Keratinocyte (primary cell): ENCODE measurements around the gene TIGD7. TPM values are rescaled to one million over a fixed set of nuclear protein-coding genes. Genes with fewer than 3 reads are reported as not detected.
"Not testable (repeated sequence)": the region's sequence is repeated elsewhere in the genome, so short reads cannot be mapped to it uniquely, and the experiment has no call there.

Experiments
- DNase-seq: peaks from one replicate; pipeline ENCODE4 v3.0.0-alpha.2; 2011; ENCODE audit warnings: low read depth, missing footprints, low spot score
- FAIRE-seq: peaks from 2 replicates; lab custom pipeline; 2011; peaks lifted over from hg19 to GRCh38; lab: Jason Lieb, UNC
- H2AFZ ChIP-seq: 2 replicates; pipeline ENCODE4 v1.6.0; 2012; ENCODE audit warnings: low read length, control low read depth, inconsistent platforms; ENCODE audit not compliant: control insufficient read depth
- H3K27ac ChIP-seq: 2 replicates; pipeline ENCODE4 v1.5.1; 2011; ENCODE audit warnings: low read length; ENCODE audit not compliant: control insufficient read depth, insufficient read depth
- H3K27me3 ChIP-seq: 3 replicates; pipeline ENCODE4 v1.6.0; 2011; ENCODE audit warnings: low read length; ENCODE audit not compliant: control insufficient read depth, insufficient read depth; ENCODE audit errors: extremely low read depth
- H3K36me3 ChIP-seq, 2 experiments: 2 replicates in 1 of 2; 3 replicates in 1 of 2; pipeline ENCODE4 v1.5.1; 2011; ENCODE audit warnings: low read length in 2 of 2, mild to moderate bottlenecking in 1 of 2; ENCODE audit not compliant: control insufficient read depth in 2 of 2, insufficient read depth in 2 of 2; ENCODE audit errors: extremely low read depth in 1 of 2
- H3K4me1 ChIP-seq: 3 replicates; pipeline ENCODE4 v1.5.1; 2011; ENCODE audit warnings: low read length; ENCODE audit not compliant: control insufficient read depth, insufficient read depth; ENCODE audit errors: extremely low read depth
- H3K4me2 ChIP-seq: 3 replicates; pipeline ENCODE4 v1.6.0; 2011; ENCODE audit warnings: low read depth, low read length; ENCODE audit not compliant: control insufficient read depth, insufficient read depth; ENCODE audit errors: extremely low read depth
- H3K4me3 ChIP-seq, 3 experiments: fragments of 200-600 bp in 1 of 3; sonication (generic) in 1 of 3; 2 replicates in 2 of 3; 3 replicates in 1 of 3; pipeline ENCODE4 v1.5.1; 2011 to 2016; ENCODE audit warnings: low read length in 3 of 3, mild to moderate bottlenecking in 3 of 3, control low read depth in 2 of 3, inconsistent platforms in 1 of 3, low read depth in 1 of 3, mixed read lengths in 1 of 3, mixed run types in 1 of 3, moderate library complexity in 1 of 3; ENCODE audit not compliant: control insufficient read depth in 2 of 3, insufficient read depth in 2 of 3; ENCODE audit errors: extremely low read depth in 1 of 3
- H3K79me2 ChIP-seq: 2 replicates; pipeline ENCODE4 v1.6.0; 2012; ENCODE audit warnings: low read length; ENCODE audit not compliant: control insufficient read depth, insufficient read depth
- H3K9ac ChIP-seq: 3 replicates; pipeline ENCODE4 v1.6.0; 2011; ENCODE audit warnings: low read length; ENCODE audit not compliant: control insufficient read depth, insufficient read depth; ENCODE audit errors: extremely low read depth
- H3K9me1 ChIP-seq: 3 replicates; pipeline ENCODE4 v1.6.0; 2011; ENCODE audit warnings: low read length; ENCODE audit not compliant: control insufficient read depth, insufficient read depth; ENCODE audit errors: extremely low read depth
- H3K9me3 ChIP-seq: 2 replicates; pipeline ENCODE4 v1.5.1; 2012; ENCODE audit warnings: low read depth, low read length; ENCODE audit not compliant: control insufficient read depth
- H4K20me1 ChIP-seq: 3 replicates; pipeline ENCODE4 v1.6.0; 2011; ENCODE audit warnings: low read length; ENCODE audit not compliant: control insufficient read depth, insufficient read depth; ENCODE audit errors: extremely low read depth
- CTCF ChIP-seq, 3 experiments: IDR thresholded peaks in 1 of 3; conservative IDR thresholded peaks in 1 of 3; optimal IDR thresholded peaks in 1 of 3; 2 replicates in 2 of 3; 3 replicates in 1 of 3; pipeline versions ENCODE3 to v1.5.1; 2011; ENCODE audit warnings: low read length in 3 of 3, mild to moderate bottlenecking in 3 of 3, moderate library complexity in 2 of 3, control low read depth in 1 of 3, inconsistent platforms in 1 of 3; ENCODE audit not compliant: insufficient read depth in 2 of 3; ENCODE audit errors: extremely low read depth in 1 of 3
- EZH2 ChIP-seq: IDR thresholded peaks from one replicate; pipeline ENCODE4 v1.6.1; 2012; ENCODE audit warnings: inconsistent platforms, mild to moderate bottlenecking, low read length, moderate library complexity
- dilution Hi-C: fragments of 300-500 bp; cut with MboI; formaldehyde crosslinking; loops from one replicate; pipeline ENCODE4 v1.7.0; 2020; ENCODE audit warnings: low sequenced_read_pairs; ENCODE audit not compliant: extremely low pct_ligation_motif_present
- polyA plus RNA-seq, 5 experiments: library from polyadenylated mRNA; depleted of rRNA in 3 of 5; stranded (reverse) in 3 of 5; stranded (forward) in 1 of 5; unstranded in 1 of 5; fragments of >200 nt; gene quantifications; 1 replicate in 1 of 5; 2 replicates in 3 of 5; 3 replicates in 1 of 5; pipeline versions ENCODE4 v1.2.1 to v1.2.3, GENCODE V29; 2011 to 2012; ENCODE audit warnings: missing spikeins in 2 of 5, low read depth in 1 of 5, low replicate concordance in 1 of 5

TIGD7 gene
- polyA plus RNA-seq, 1 donor (not counting 4 experiments of a cell fraction or from before 2014, with no cell fraction given), result 1.6 TPM

- no peak for FAIRE-seq
These were observed 30.3 kb downstream of the TIGD7 start for GRCh38 chr16:3274947-3275346.

GRCh38 chr16:3274490-3274889, 30.7 kb downstream of the TIGD7 start:
- Histone ChIP-seq H3K4me1 (no peaks in the 10 kb centered on the region), H2AFZ (no peak overlapping the region), H4K20me1 (no peaks in the 10 kb centered on the region), H3K36me3 (no peaks in the 10 kb centered on the region), H3K9me3 (no peaks in the 10 kb centered on the region), H3K4me3 (no peak overlapping the region), H3K9ac (no peak overlapping the region), H3K27ac (no peak overlapping the region), H3K79me2 (no peaks in the 10 kb centered on the region), H3K9me1 (no peaks in the 10 kb centered on the region), H3K27me3 (peaks cover 5% of the 10 kb centered on the region), H3K4me2 (no peak overlapping the region)
- no peak for FAIRE-seq
- DNase-seq, result no peak
- no peak for TF ChIP-seq EZH2
- no peak for TF ChIP-seq CTCF (optimal IDR thresholded peaks at IDR 0.05 in 1 of 3, IDR thresholded peaks at IDR 0.05 in 1 of 3, conservative IDR thresholded peaks at IDR 0.05 in 1 of 3; ENCODE audit: extremely low read depth in 1 of 3, insufficient read depth in 2 of 3, low read length in 3 of 3)
- dilution Hi-C loops, result no loop called here

More at GRCh38 chr16:3274947-3275346, 30.3 kb downstream of the TIGD7 start:
- Histone ChIP-seq H4K20me1 (no peaks in the 10 kb centered on the region), H3K9ac (no peak overlapping the region), H3K4me1 (no peaks in the 10 kb centered on the region), H3K36me3 (no peaks in the 10 kb centered on the region), H2AFZ (no peak overlapping the region), H3K9me1 (no peaks in the 10 kb centered on the region), H3K27ac (no peak overlapping the region), H3K4me2 (no peak overlapping the region), H3K27me3 (peaks cover 5% of the 10 kb centered on the region), H3K79me2 (no peaks in the 10 kb centered on the region), H3K9me3 (no peaks in the 10 kb centered on the region), H3K4me3 (no peak overlapping the region)
- no peak for DNase-seq
- dilution Hi-C loops, result no loop called here
- no peak for TF ChIP-seq EZH2
- TF ChIP-seq CTCF (optimal IDR thresholded peaks at IDR 0.05 in 1 of 3, IDR thresholded peaks at IDR 0.05 in 1 of 3, conservative IDR thresholded peaks at IDR 0.05 in 1 of 3; ENCODE audit: extremely low read depth in 1 of 3, insufficient read depth in 2 of 3, low read length in 3 of 3), result no peak

- dilution Hi-C loops, H3K9me1 ChIP-seq, H3K4me2 ChIP-seq, H4K20me1 ChIP-seq, DNase-seq, H3K4me3 ChIP-seq, H3K4me1 ChIP-seq, H3K36me3 ChIP-seq, FAIRE-seq, H2AFZ ChIP-seq, H3K9me3 ChIP-seq, H3K9ac ChIP-seq, H3K27me3 ChIP-seq, H3K27ac ChIP-seq, H3K79me2 ChIP-seq: not testable (repeated sequence)
These were observed 33.9 kb downstream of the TIGD7 start for GRCh38 chr16:3271281-3271680.

- H3K9me3 ChIP-seq, FAIRE-seq, H3K4me1 ChIP-seq, H3K4me3 ChIP-seq, H3K36me3 ChIP-seq, H3K27me3 ChIP-seq, H3K9ac ChIP-seq, H4K20me1 ChIP-seq, H3K27ac ChIP-seq, DNase-seq, H3K79me2 ChIP-seq, H3K4me2 ChIP-seq, H3K9me1 ChIP-seq, H2AFZ ChIP-seq, dilution Hi-C loops: not testable (repeated sequence)
These were observed 34.5 kb downstream of the TIGD7 start for GRCh38 chr16:3270718-3271117.
